ENCODE results near the gene DTX4. TPM values are rescaled to one million over a fixed set of nuclear protein-coding genes. Genes with fewer than 3 reads are reported as not detected.

Gene DTX4
- total and polyA plus RNA-seq, 2 experiments from 2014 or later, result 15.4 to 27.5 TPM

DNA sequence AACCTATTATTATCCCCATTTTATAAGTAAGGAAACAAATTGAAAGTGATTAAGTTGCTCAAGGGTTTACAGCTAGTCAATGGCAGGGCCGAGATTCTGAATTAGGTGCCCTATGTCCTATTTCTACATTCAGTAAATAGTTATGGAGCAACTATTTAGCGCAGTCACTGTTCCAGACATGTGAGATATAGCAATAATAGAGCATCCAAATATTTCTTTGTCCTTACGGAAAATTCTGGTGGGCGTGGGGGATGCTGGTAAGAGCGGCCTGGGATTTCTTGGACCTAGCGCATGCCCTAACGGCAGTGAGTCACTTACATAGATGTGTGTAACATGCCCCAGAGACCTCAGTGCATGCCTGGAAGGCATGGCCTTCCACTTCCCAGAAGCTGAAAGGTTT, 4.4 kb downstream of the DTX4 start:
- no peak overlapping the region for H2AFZ ChIP-seq
- H3K79me2 ChIP-seq, result peaks cover 74% of the 10 kb centered on the region
- no peak overlapping the region for H3K4me3 ChIP-seq
- H3K27me3 ChIP-seq, result no peaks in the 10 kb centered on the region
- H3K4me2 ChIP-seq, result peak overlapping the region; percentile 100
- H3K36me3 ChIP-seq (replicated peaks; ENCODE audit: insufficient read depth, low read depth), result no peaks in the 10 kb centered on the region
- H3K9me2 ChIP-seq (replicated peaks; ENCODE audit: insufficient read depth), result no peaks in the 10 kb centered on the region
- no peak for TF ChIP-seq EZH2phosphoT487 (IDR thresholded peaks at IDR 0.05; ENCODE audit: low read depth, severe bottlenecking, unreplicated experiment)
- TF ChIP-seq EZH2 (IDR thresholded peaks at IDR 0.05; ENCODE audit: borderline replicate concordance), result no peak
- TF ChIP-seq, protein P1, sequence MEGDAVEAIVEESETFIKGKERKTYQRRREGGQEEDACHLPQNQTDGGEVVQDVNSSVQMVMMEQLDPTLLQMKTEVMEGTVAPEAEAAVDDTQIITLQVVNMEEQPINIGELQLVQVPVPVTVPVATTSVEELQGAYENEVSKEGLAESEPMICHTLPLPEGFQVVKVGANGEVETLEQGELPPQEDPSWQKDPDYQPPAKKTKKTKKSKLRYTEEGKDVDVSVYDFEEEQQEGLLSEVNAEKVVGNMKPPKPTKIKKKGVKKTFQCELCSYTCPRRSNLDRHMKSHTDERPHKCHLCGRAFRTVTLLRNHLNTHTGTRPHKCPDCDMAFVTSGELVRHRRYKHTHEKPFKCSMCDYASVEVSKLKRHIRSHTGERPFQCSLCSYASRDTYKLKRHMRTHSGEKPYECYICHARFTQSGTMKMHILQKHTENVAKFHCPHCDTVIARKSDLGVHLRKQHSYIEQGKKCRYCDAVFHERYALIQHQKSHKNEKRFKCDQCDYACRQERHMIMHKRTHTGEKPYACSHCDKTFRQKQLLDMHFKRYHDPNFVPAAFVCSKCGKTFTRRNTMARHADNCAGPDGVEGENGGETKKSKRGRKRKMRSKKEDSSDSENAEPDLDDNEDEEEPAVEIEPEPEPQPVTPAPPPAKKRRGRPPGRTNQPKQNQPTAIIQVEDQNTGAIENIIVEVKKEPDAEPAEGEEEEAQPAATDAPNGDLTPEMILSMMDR (IDR thresholded peaks at IDR 0.05; ENCODE audit: poor library complexity), result no peak
- H3K4me1 ChIP-seq (ENCODE audit: insufficient read depth), result peaks cover 22% of the 10 kb centered on the region
- 83% methylated on average over 7 of the region's 7 CpGs for WGBS (ENCODE audit: low lambda C conversion rate, missing lambda C conversion rate)
- peak overlapping the region; percentile 95 for H3K27ac ChIP-seq
- H3K9me3 ChIP-seq (ENCODE audit: low read depth), result no peaks in the 10 kb centered on the region
- H4K20me1 ChIP-seq (ENCODE audit: insufficient read depth, poor library complexity, severe bottlenecking), result peaks cover 4% of the 10 kb centered on the region
- no peak for DNase-seq (ENCODE audit: low spot score)

DNA sequence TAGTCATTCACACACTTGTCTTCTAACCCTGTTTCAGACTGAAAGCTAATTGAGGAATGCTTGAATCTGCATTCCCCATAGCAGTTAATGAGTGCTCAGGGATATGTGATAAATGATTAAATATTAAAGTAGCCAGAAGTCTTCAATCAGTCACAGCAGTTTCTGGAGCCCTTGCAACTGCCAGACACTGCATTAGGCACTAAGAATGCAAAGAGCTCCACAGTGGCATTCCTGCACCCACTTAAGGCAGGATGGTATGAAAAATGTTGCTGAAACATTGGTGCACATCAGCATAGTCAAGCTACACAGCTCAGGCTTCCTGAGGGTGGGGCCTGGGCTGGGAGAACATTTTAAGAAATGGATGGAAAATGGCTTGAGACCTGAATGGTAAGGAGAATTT, 6.5 kb downstream of the DTX4 start:
- H3K27ac ChIP-seq, result no peak overlapping the region
- no peak overlapping the region for H3K4me3 ChIP-seq
- H3K79me2 ChIP-seq, result peaks cover 88% of the 10 kb centered on the region
- no peak for DNase-seq (ENCODE audit: low spot score)
- H2AFZ ChIP-seq, result no peak overlapping the region
- H3K27me3 ChIP-seq, result no peaks in the 10 kb centered on the region
- no peak overlapping the region for H3K4me2 ChIP-seq
- no peaks in the 10 kb centered on the region for H3K9me3 ChIP-seq (ENCODE audit: low read depth)
- TF ChIP-seq, protein P1 (IDR thresholded peaks at IDR 0.05; ENCODE audit: poor library complexity), result no peak
- TF ChIP-seq EZH2phosphoT487 (IDR thresholded peaks at IDR 0.05; ENCODE audit: low read depth, severe bottlenecking, unreplicated experiment) (no peak), EZH2 (IDR thresholded peaks at IDR 0.05; ENCODE audit: borderline replicate concordance) (no peak)
- peaks cover 4% of the 10 kb centered on the region for H4K20me1 ChIP-seq (ENCODE audit: insufficient read depth, poor library complexity, severe bottlenecking)
- H3K4me1 ChIP-seq (ENCODE audit: insufficient read depth), result peaks cover 23% of the 10 kb centered on the region
- no peaks in the 10 kb centered on the region for H3K36me3 ChIP-seq (replicated peaks; ENCODE audit: insufficient read depth, low read depth)
- no peaks in the 10 kb centered on the region for H3K9me2 ChIP-seq (replicated peaks; ENCODE audit: insufficient read depth)

DNA sequence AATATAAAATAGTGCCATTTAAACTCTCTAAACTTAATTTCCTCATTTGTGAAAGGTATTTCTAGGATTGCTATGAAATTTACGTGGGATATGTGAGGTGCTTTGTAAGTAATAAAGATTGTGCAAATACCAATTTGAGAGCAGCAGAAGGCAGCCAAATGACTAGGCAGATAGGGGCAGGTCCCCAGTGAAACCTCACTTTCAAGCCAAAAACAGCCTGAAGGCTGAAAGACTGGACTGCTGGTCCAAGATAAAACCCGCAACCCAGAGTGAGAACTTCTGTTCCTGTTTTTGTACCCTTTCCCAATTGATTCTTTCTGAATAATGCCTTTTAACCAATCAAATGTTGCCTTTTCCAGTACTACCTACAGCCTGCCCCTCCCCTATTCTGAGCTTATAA, 7.2 kb downstream of the DTX4 start:
- TF ChIP-seq EZH2 (IDR thresholded peaks at IDR 0.05; ENCODE audit: borderline replicate concordance) (no peak), EZH2phosphoT487 (IDR thresholded peaks at IDR 0.05; ENCODE audit: low read depth, severe bottlenecking, unreplicated experiment) (no peak)
- TF ChIP-seq, protein P1 (IDR thresholded peaks at IDR 0.05; ENCODE audit: poor library complexity), result no peak
- Histone ChIP-seq H3K9me3 (ENCODE audit: low read depth) (no peaks in the 10 kb centered on the region), H3K27me3 (no peaks in the 10 kb centered on the region), H2AFZ (no peak overlapping the region), H3K79me2 (peaks cover 92% of the 10 kb centered on the region), H4K20me1 (ENCODE audit: insufficient read depth, poor library complexity, severe bottlenecking) (peaks cover 4% of the 10 kb centered on the region), H3K9me2 (replicated peaks; ENCODE audit: insufficient read depth) (no peaks in the 10 kb centered on the region), H3K27ac (no peak overlapping the region), H3K4me2 (no peak overlapping the region), H3K4me1 (ENCODE audit: insufficient read depth) (peaks cover 31% of the 10 kb centered on the region), H3K4me3 (no peak overlapping the region), H3K36me3 (replicated peaks; ENCODE audit: insufficient read depth, low read depth) (no peaks in the 10 kb centered on the region)
- no peak for DNase-seq (ENCODE audit: low spot score)
- 71% methylated on average over 2 of the region's 2 CpGs for WGBS (ENCODE audit: low lambda C conversion rate, missing lambda C conversion rate)
